GM21390 (cell line): ENCODE results near the gene ZFYVE27.

ENCODE experiments used
- ATAC-seq: cut with Tn5 transposase; IDR thresholded peaks from one replicate; pipeline ENCODE4 v1.9.1; 2021; ENCODE audit not compliant: unreplicated experiment

Gene ZFYVE27

GRCh38 chr10:97766996-97767924 is 30.3 kb downstream of the ZFYVE27 start:
- no peak for ATAC-seq

- no peak for ATAC-seq
Measured at GRCh38 chr10:97768322-97769315, 31.7 kb downstream of the ZFYVE27 start.

- no peak for ATAC-seq
Measured at GRCh38 chr10:97770255-97770654, 33.3 kb downstream of the ZFYVE27 start.

GRCh38 chr10:97771055-97771891 is 34.3 kb downstream of the ZFYVE27 start:
- no peak for ATAC-seq

GRCh38 chr10:97771913-97772823 is 35.2 kb downstream of the ZFYVE27 start, which contains the start of gene SFRP5:
TSS of gene SFRP5 (minus strand) at chr10:97771999. CDS start at chr10:97771833, 166 bp downstream.
- no peak for ATAC-seq

- no peak for ATAC-seq
Measured at GRCh38 chr10:97773096-97773495, 36.2 kb downstream of the ZFYVE27 start.

GRCh38 chr10:97774811-97775294 is 37.9 kb downstream of the ZFYVE27 start:
- ATAC-seq, result no peak

GRCh38 chr10:97777143-97777542 is 40.2 kb downstream of the ZFYVE27 start:
- ATAC-seq, result no peak

GRCh38 chr10:97778452-97779302 is 41.7 kb downstream of the ZFYVE27 start:
- ATAC-seq, result no peak

GRCh38 chr10:97779492-97779891 is 42.6 kb downstream of the ZFYVE27 start:
- no peak for ATAC-seq

GRCh38 chr10:97779975-97780374 is 43.0 kb downstream of the ZFYVE27 start:
- no peak for ATAC-seq

GRCh38 chr10:97780841-97781617 is 44.1 kb downstream of the ZFYVE27 start:
- no peak for ATAC-seq

GRCh38 chr10:97781618-97782331 is 44.8 kb downstream of the ZFYVE27 start:
- no peak for ATAC-seq

GRCh38 chr10:97782455-97783228 is 45.7 kb downstream of the ZFYVE27 start:
- ATAC-seq, result no peak

GRCh38 chr10:97784200-97784810 is 47.4 kb downstream of the ZFYVE27 start:
- no peak for ATAC-seq

GRCh38 chr10:97785231-97785630 is 48.3 kb downstream of the ZFYVE27 start:
- no peak for ATAC-seq
